CD14-positive monocyte (primary cell): Measurements from ENCODE around the gene C5orf15. TPM values are rescaled to one million over a fixed set of nuclear protein-coding genes. Genes with fewer than 3 reads are reported as not detected.

ENCODE experiments used
- DNase-seq, 3 donors: peaks; one replicate each; pipeline ENCODE4 v3.0.0-alpha.2; 2011 to 2022
- H2AFZ ChIP-seq: 2 replicates; pipeline ENCODE4 v1.6.0; 2012; ENCODE audit warnings: mild to moderate bottlenecking, low read depth, low read length, inconsistent platforms; ENCODE audit not compliant: insufficient read depth, poor library complexity, severe bottlenecking
- H3K27ac ChIP-seq, 2 donors: 1 replicate in 1 of 2; 2 replicates in 1 of 2; pipeline ENCODE4 v1.5.1; 2012 to 2013; ENCODE audit warnings: low read length in 2 of 2, control low read depth in 1 of 2, inconsistent platforms in 1 of 2, low read depth in 1 of 2, mild to moderate bottlenecking in 1 of 2
- H3K27me3 ChIP-seq, 2 donors: one replicate each; pipeline versions ENCODE4 v1.6.0 to v1.6.1; 2011 to 2013; ENCODE audit warnings: low read length in 2 of 2; ENCODE audit not compliant: control insufficient read depth in 2 of 2, insufficient read depth in 2 of 2
- H3K36me3 ChIP-seq, 2 donors: replicated peaks in 1 of 2; 1 replicate in 1 of 2; 2 replicates in 1 of 2; pipeline versions ENCODE4 v1.5.1 to v1.6.1; 2012 to 2013; ENCODE audit warnings: low read length in 2 of 2, control low read depth in 1 of 2, inconsistent platforms in 1 of 2, mild to moderate bottlenecking in 1 of 2; ENCODE audit not compliant: insufficient read depth in 2 of 2, control insufficient read depth in 1 of 2
- H3K4me1 ChIP-seq, 2 donors: 1 replicate in 1 of 2; 2 replicates in 1 of 2; pipeline versions ENCODE4 v1.5.1 to v1.6.1; 2012 to 2013; ENCODE audit warnings: low read length in 2 of 2, control low read depth in 1 of 2, inconsistent platforms in 1 of 2, mild to moderate bottlenecking in 1 of 2, moderate library complexity in 1 of 2; ENCODE audit not compliant: insufficient read depth in 2 of 2, control insufficient read depth in 1 of 2
- H3K4me2 ChIP-seq: replicated peaks from 2 replicates; pipeline ENCODE3; 2012; ENCODE audit warnings: low read length, moderate library complexity, mild to moderate bottlenecking; ENCODE audit not compliant: poor library complexity, severe bottlenecking; ENCODE audit errors: extremely low read depth
- H3K4me3 ChIP-seq, 3 experiments: fragments of 200-600 bp in 1 of 3; sonication (generic) in 1 of 3; replicated peaks in 1 of 3; 1 replicate in 2 of 3; 2 replicates in 1 of 3; pipeline ENCODE4 v1.5.1; 2011 to 2013; ENCODE audit warnings: low read length in 3 of 3, mild to moderate bottlenecking in 3 of 3, control low read depth in 2 of 3, low read depth in 2 of 3, inconsistent platforms in 1 of 3, moderate library complexity in 1 of 3
- H3K79me2 ChIP-seq: 2 replicates; pipeline ENCODE4 v1.6.0; 2012; ENCODE audit warnings: mild to moderate bottlenecking, control low read depth, inconsistent platforms, low read length, moderate library complexity; ENCODE audit not compliant: insufficient read depth
- H3K9ac ChIP-seq: 2 replicates; pipeline ENCODE4 v1.6.0; 2017; ENCODE audit warnings: low read length, mild to moderate bottlenecking; ENCODE audit not compliant: insufficient read depth, poor library complexity, severe bottlenecking
- H3K9me3 ChIP-seq, 2 donors: replicated peaks in 1 of 2; 1 replicate in 1 of 2; 2 replicates in 1 of 2; pipeline versions ENCODE4 v1.5.1 to v1.6.1; 2012 to 2013; ENCODE audit warnings: low read length in 2 of 2, control low read depth in 1 of 2; ENCODE audit not compliant: control insufficient read depth in 1 of 2, insufficient read depth in 1 of 2
- H4K20me1 ChIP-seq: 2 replicates; pipeline ENCODE4 v1.6.0; 2012; ENCODE audit warnings: mild to moderate bottlenecking, low read length, control low read depth, moderate library complexity; ENCODE audit not compliant: insufficient read depth
- H3K27ac Mint-ChIP-seq, 7 donors: one replicate each; pipeline ENCODE4 v1.8.0; 2020; ENCODE audit warnings: mild to moderate bottlenecking in 7 of 7, mixed read lengths in 7 of 7, moderate library complexity in 6 of 7, inconsistent platforms in 2 of 7
- H3K27me3 Mint-ChIP-seq, 3 donors: one replicate each; pipeline ENCODE4 v1.8.0; 2021 to 2022; ENCODE audit warnings: low read depth in 3 of 3, mild to moderate bottlenecking in 3 of 3, mixed read lengths in 3 of 3, moderate library complexity in 3 of 3, inconsistent platforms in 1 of 3
- H3K36me3 Mint-ChIP-seq, 2 donors: one replicate each; pipeline ENCODE4 v1.8.0; 2020; ENCODE audit warnings: mixed read lengths in 2 of 2, inconsistent platforms in 1 of 2, mild to moderate bottlenecking in 1 of 2
- H3K4me1 Mint-ChIP-seq: one replicate; pipeline ENCODE4 v1.8.0; 2020; ENCODE audit warnings: mild to moderate bottlenecking, mixed read lengths
- H3K4me3 Mint-ChIP-seq, 2 donors: one replicate each; pipeline ENCODE4 v1.8.0; 2020; ENCODE audit warnings: mild to moderate bottlenecking in 2 of 2, mixed read lengths in 2 of 2, moderate library complexity in 1 of 2
- H3K9me3 Mint-ChIP-seq, 7 donors: one replicate each; pipeline ENCODE4 v1.8.0; 2020 to 2022; ENCODE audit warnings: mixed read lengths in 7 of 7, mild to moderate bottlenecking in 6 of 7, moderate library complexity in 6 of 7, inconsistent platforms in 2 of 7
- CTCF ChIP-seq: fragments of 200-600 bp; IDR thresholded peaks from one replicate; pipeline ENCODE4 v1.8.0; 2022; ENCODE audit warnings: antibody characterized with exemption, mild to moderate bottlenecking
- WGBS: methylation state at CpG from one replicate; pipeline ENCODE4 v1.1.5; 2013; ENCODE audit warnings: missing lambda C conversion rate; ENCODE audit not compliant: insufficient coverage; 5-methylcytosine and 5-hydroxymethylcytosine counted together
- intact Hi-C, 2 donors: fragments of 100-400 bp; cut with micrococcal nuclease; formaldehyde crosslinking; loops; one replicate each; pipeline versions ENCODE4 v1.15.0 to v1.15.1; 2023
- polyA plus RNA-seq, 3 donors: library from polyadenylated mRNA; depleted of rRNA in 1 of 3; unstranded in 2 of 3; stranded (reverse) in 1 of 3; fragments of 300-500 nt in 2 of 3; fragments of >200 nt in 1 of 3; fragmentation: Illumina TruSeq in 2 of 3; gene quantifications; 1 replicate in 2 of 3; 2 replicates in 1 of 3; pipeline ENCODE4 v1.2.3, GENCODE V29; 2012 to 2021

Gene C5orf15
- polyA plus RNA-seq, 3 donors = 38.0 to 59.2 (median 46.9) TPM

- no peak overlapping the region for H3K4me2 ChIP-seq
- intact Hi-C loops = no loop called here
- no peaks in the 10 kb centered on the region for H3K9me3 ChIP-seq
- Mint-ChIP-seq H3K4me1 (peaks cover 4% of the 10 kb centered on the region), H3K27ac (no peak overlapping the region), H3K9me3 (no peaks in the 10 kb centered on the region), H3K4me3 (no peak overlapping the region), H3K36me3 (no peaks in the 10 kb centered on the region), H3K27me3 (peaks cover 6 to 17% (median 17%) of the 10 kb centered on the region in 3 donors)
- H3K27me3 ChIP-seq = no peaks in the 10 kb centered on the region
- H2AFZ ChIP-seq = no peak overlapping the region
- WGBS = 73% methylated on average over 3 of the region's 5 CpGs
- no peaks in the 10 kb centered on the region for H4K20me1 ChIP-seq
- no peak overlapping the region for H3K4me3 ChIP-seq
- no peak overlapping the region for H3K9ac ChIP-seq
- no peaks in the 10 kb centered on the region for H3K79me2 ChIP-seq
- no peak for DNase-seq
- no peak overlapping the region for H3K27ac ChIP-seq
- H3K4me1 ChIP-seq = no peaks in the 10 kb centered on the region
- no peak for TF ChIP-seq CTCF
- H3K36me3 ChIP-seq = no peaks in the 10 kb centered on the region
Measured at GRCh38 chr5:133924221-133924920, 44.1 kb downstream of the C5orf15 start.

GRCh38 chr5:133921979-133922378 lies 46.4 kb downstream of the C5orf15 start:
- intact Hi-C loops = no loop called here
- Mint-ChIP-seq H3K9me3 (no peaks in the 10 kb centered on the region), H3K36me3 (no peaks in the 10 kb centered on the region), H3K4me3 (no peak overlapping the region), H3K27me3 (peaks cover 6 to 17% (median 11%) of the 10 kb centered on the region in 3 donors), H3K27ac (peak overlapping the region in 1 of 7 donors; percentile 3), H3K4me1 (no peaks in the 10 kb centered on the region)
- no peak overlapping the region for H3K9ac ChIP-seq
- no peak for DNase-seq
- no peak overlapping the region for H3K4me3 ChIP-seq
- WGBS = 89% methylated on average over 4 of the region's 5 CpGs
- H3K9me3 ChIP-seq = no peaks in the 10 kb centered on the region
- H3K27ac ChIP-seq = no peak overlapping the region
- no peaks in the 10 kb centered on the region for H4K20me1 ChIP-seq
- no peak for TF ChIP-seq CTCF
- H3K27me3 ChIP-seq = no peaks in the 10 kb centered on the region
- H3K4me2 ChIP-seq = no peak overlapping the region
- no peaks in the 10 kb centered on the region for H3K36me3 ChIP-seq
- H2AFZ ChIP-seq = no peak overlapping the region
- no peaks in the 10 kb centered on the region for H3K4me1 ChIP-seq
- H3K79me2 ChIP-seq = no peaks in the 10 kb centered on the region
